K562 (cell line): ENCODE results near the gene AMIGO1. TPM values are rescaled to one million over a fixed set of nuclear protein-coding genes. Genes with fewer than 3 reads are reported as not detected.

Experiments used
- CBFA2T2 ChIP-seq: fragments of 450-650 bp; conservative IDR thresholded peaks from 2 replicates; pipeline ENCODE4 v1.6.1; 2017; ENCODE audit warnings: mild to moderate bottlenecking
- ELF2 ChIP-seq: fragments of 250-450 bp; sonication (Bioruptor Pico); IDR thresholded peaks from 2 replicates; pipeline ENCODE4 v1.5.0; 2021; ENCODE audit warnings: mild to moderate bottlenecking
- EWSR1 ChIP-seq: fragments of 450-650 bp; IDR thresholded peaks from 2 replicates; pipeline ENCODE4 v1.6.1; 2018; ENCODE audit warnings: borderline replicate concordance, mild to moderate bottlenecking, low read depth, moderate library complexity; ENCODE audit not compliant: partially characterized antibody
- FOXM1 ChIP-seq, 2 experiments: fragments of 450-650 bp in 1 of 2; sonication (generic) in 1 of 2; formaldehyde crosslinking in 1 of 2; IDR thresholded peaks; 2 replicates each; pipeline versions ENCODE4 v1.6.1 to v1.9.0; 2017 to 2022; ENCODE audit warnings: low read depth in 2 of 2, mild to moderate bottlenecking in 2 of 2, missing genetic modification reagents in 1 of 2, moderate library complexity in 1 of 2
- HOXB6 ChIP-seq: fragments of 250-450 bp; sonication (Bioruptor Pico); IDR thresholded peaks from 2 replicates; pipeline ENCODE4 v1.5.1; 2022; ENCODE audit warnings: mild to moderate bottlenecking, borderline replicate concordance
- NFIC ChIP-seq: fragments of 450-650 bp; IDR thresholded peaks from 2 replicates; pipeline ENCODE4 v1.6.1; 2017; ENCODE audit warnings: mild to moderate bottlenecking, inconsistent platforms
- POLR2H ChIP-seq: IDR thresholded peaks from 2 replicates; pipeline ENCODE4 v1.6.1; 2016; ENCODE audit warnings: missing genetic modification characterization, low read depth, mild to moderate bottlenecking, control low read depth, missing compliant biosample characterization, moderate library complexity
- SRF ChIP-seq, 2 experiments: fragments of 250-450, 450-650 bp in 1 of 2; sonication (Bioruptor Pico) in 1 of 2; sonication (generic) in 1 of 2; formaldehyde crosslinking; IDR thresholded peaks; 2 replicates each; pipeline versions ENCODE4 v1.5.0 to v1.5.1; 2020 to 2022; ENCODE audit warnings: mild to moderate bottlenecking in 1 of 2, missing genetic modification reagents in 1 of 2
- STAT5A ChIP-seq: IDR thresholded peaks from 2 replicates; pipeline ENCODE4 v1.6.1; 2012; ENCODE audit warnings: low read length, inconsistent platforms, borderline replicate concordance
- TAF9B ChIP-seq: fragments of 450-650 bp; IDR thresholded peaks from 2 replicates; pipeline ENCODE4 v1.6.1; 2018; ENCODE audit warnings: mild to moderate bottlenecking; ENCODE audit not compliant: partially characterized antibody
- TAL1 ChIP-seq: fragments of 450-650 bp; IDR thresholded peaks from 2 replicates; pipeline ENCODE4 v1.6.1; 2016; ENCODE audit warnings: mild to moderate bottlenecking
- ZNF408 ChIP-seq: fragments of 250-450 bp; sonication (Bioruptor Pico); IDR thresholded peaks from 2 replicates; pipeline ENCODE4 v1.4.0; 2020; ENCODE audit warnings: low read depth, mild to moderate bottlenecking, moderate library complexity
- polyA plus RNA-seq, 8 experiments: library from polyadenylated mRNA; depleted of rRNA in 4 of 8; stranded (reverse) in 5 of 8; unstranded in 3 of 8; fragments of >200 nt; fragmentation: Nextera tagmentation in 2 of 8; fragmentation: Illumina TruSeq in 1 of 8; extraction: Ambion mirVana in 2 of 8; extraction: Trizol in 1 of 8; gene quantifications; 2 replicates each; pipeline versions ENCODE4 v1.2.1 to v1.2.3, GENCODE V29; 2011 to 2014; ENCODE audit warnings: inconsistent platforms in 1 of 8, missing spikeins in 1 of 8
- total RNA-seq, 7 experiments: library from RNA; depleted of rRNA in 6 of 7; stranded (reverse); fragments of >200 nt in 6 of 7; fragmentation: Illumina TruSeq in 2 of 7; extraction: Trizol in 2 of 7; gene quantifications; 2 replicates each; pipeline versions ENCODE4 v1.2.1 to v1.2.3, GENCODE V29; 2011 to 2021; ENCODE audit warnings: low replicate concordance in 1 of 7
- TF ChIP-seq, protein P1 (sequence below): fragments of 450-650 bp; IDR thresholded peaks from 2 replicates; pipeline ENCODE4 v1.7.0; 2016; ENCODE audit warnings: borderline replicate concordance
- TF ChIP-seq, protein P2 (sequence below): fragments of 250-450 bp; sonication (Bioruptor Pico); IDR thresholded peaks from 2 replicates; pipeline ENCODE4 v1.8.0; 2021; ENCODE audit warnings: moderate library complexity, mild to moderate bottlenecking, inconsistent platforms
- TF ChIP-seq, protein P3 (sequence below), 2 experiments: fragments of 200-800 bp in 1 of 2; sonication (Bioruptor generic) in 1 of 2; sonication (generic) in 1 of 2; formaldehyde crosslinking in 1 of 2; IDR thresholded peaks in 1 of 2; conservative IDR thresholded peaks in 1 of 2; 2 replicates each; pipeline versions ENCODE4 v1.5.0 to v1.6.1; 2016 to 2020; ENCODE audit warnings: missing compliant biosample characterization in 1 of 2, missing genetic modification characterization in 1 of 2, missing genetic modification reagents in 1 of 2
- TF ChIP-seq, protein P4 (sequence below), 2 experiments: fragments of 450-650 bp in 1 of 2; sonication (generic) in 1 of 2; formaldehyde crosslinking in 1 of 2; IDR thresholded peaks in 1 of 2; conservative IDR thresholded peaks in 1 of 2; 2 replicates each; pipeline versions ENCODE4 v1.6.1 to v1.8.1; 2016 to 2023; ENCODE audit warnings: mild to moderate bottlenecking in 2 of 2, moderate library complexity in 2 of 2, inconsistent platforms in 1 of 2, missing genetic modification reagents in 1 of 2
- TF ChIP-seq, protein P5 (sequence below): sonication (generic); formaldehyde crosslinking; IDR thresholded peaks from 2 replicates; pipeline ENCODE4 v1.8.1; 2022; ENCODE audit warnings: missing genetic modification reagents
- TF ChIP-seq, protein P6 (sequence below): fragments of 450-650 bp; formaldehyde crosslinking; IDR thresholded peaks from 2 replicates; pipeline ENCODE4 v1.4.0; 2022; ENCODE audit warnings: missing genetic modification characterization

Gene AMIGO1
- total and polyA plus RNA-seq, 9 of the 15 experiments (the other 6 are each of a cell fraction or from before 2014, with no cell fraction given) = 0.24 to 1.0 (median 0.54) TPM

DNA sequence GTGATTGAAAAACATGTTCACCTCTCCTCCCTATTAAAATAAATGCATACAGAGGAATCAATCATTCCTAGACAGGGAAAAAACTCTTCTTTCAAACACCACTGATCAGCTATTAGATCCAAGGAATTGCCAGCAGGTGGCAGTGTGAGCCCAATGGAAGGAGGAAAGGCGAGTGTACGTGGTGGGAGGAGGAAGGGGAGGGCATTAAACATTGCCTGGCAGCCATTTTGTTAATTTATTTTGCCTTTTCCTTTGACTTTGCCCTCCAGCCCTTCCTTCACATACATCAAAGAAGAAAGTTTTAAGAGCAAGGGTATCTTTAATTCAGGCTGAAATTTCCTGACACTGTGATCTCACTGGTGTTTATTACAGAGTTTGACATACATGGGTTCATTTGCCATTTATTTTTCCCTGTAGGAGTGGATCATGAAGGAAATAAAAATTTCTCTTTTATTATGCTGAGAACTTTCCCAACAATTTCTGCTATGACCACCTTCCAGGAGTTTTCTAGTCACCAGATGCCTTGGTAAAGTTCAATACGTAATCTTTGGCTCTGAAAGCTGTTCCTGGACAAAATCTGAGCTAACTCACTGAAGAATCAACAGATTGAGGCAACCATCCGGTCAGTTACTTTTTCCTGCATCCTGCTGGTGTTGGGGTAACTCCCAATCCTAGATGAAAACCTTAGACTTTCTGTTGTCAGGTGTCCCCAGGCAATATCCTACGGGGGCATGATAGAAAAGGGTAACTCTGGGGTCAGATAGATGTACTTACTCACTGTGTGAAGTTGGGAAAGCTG lies 37.0 kb upstream of the AMIGO1 start (continued):
- TF ChIP-seq, protein P1, sequence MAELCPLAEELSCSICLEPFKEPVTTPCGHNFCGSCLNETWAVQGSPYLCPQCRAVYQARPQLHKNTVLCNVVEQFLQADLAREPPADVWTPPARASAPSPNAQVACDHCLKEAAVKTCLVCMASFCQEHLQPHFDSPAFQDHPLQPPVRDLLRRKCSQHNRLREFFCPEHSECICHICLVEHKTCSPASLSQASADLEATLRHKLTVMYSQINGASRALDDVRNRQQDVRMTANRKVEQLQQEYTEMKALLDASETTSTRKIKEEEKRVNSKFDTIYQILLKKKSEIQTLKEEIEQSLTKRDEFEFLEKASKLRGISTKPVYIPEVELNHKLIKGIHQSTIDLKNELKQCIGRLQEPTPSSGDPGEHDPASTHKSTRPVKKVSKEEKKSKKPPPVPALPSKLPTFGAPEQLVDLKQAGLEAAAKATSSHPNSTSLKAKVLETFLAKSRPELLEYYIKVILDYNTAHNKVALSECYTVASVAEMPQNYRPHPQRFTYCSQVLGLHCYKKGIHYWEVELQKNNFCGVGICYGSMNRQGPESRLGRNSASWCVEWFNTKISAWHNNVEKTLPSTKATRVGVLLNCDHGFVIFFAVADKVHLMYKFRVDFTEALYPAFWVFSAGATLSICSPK = no peak
- TF ChIP-seq ELF2 = no peak
- no peak for TF ChIP-seq TAL1
- TF ChIP-seq, protein P2, sequence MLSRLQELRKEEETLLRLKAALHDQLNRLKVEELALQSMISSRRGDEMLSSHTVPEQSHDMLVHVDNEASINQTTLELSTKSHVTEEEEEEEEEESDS = no peak
- TF ChIP-seq STAT5A = no peak
- no peak for TF ChIP-seq HOXB6
- TF ChIP-seq, protein P3, sequence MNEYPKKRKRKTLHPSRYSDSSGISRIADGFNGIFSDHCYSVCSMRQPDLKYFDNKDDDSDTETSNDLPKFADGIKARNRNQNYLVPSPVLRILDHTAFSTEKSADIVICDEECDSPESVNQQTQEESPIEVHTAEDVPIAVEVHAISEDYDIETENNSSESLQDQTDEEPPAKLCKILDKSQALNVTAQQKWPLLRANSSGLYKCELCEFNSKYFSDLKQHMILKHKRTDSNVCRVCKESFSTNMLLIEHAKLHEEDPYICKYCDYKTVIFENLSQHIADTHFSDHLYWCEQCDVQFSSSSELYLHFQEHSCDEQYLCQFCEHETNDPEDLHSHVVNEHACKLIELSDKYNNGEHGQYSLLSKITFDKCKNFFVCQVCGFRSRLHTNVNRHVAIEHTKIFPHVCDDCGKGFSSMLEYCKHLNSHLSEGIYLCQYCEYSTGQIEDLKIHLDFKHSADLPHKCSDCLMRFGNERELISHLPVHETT (CRISPR knock-in tag; conservative IDR thresholded peaks at IDR 0.05 in 1 of 2, IDR thresholded peaks at IDR 0.05 in 1 of 2) = no peak
- TF ChIP-seq CBFA2T2 = no peak
- TF ChIP-seq, protein P4, sequence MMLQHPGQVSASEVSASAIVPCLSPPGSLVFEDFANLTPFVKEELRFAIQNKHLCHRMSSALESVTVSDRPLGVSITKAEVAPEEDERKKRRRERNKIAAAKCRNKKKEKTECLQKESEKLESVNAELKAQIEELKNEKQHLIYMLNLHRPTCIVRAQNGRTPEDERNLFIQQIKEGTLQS (IDR thresholded peaks at IDR 0.05) = no peak
- TF ChIP-seq, protein P4 (CRISPR knock-in tag; conservative IDR thresholded peaks at IDR 0.05) = no peak
- peak; percentile 41; the same call in 1 of the 2 replicates for TF ChIP-seq FOXM1 (IDR thresholded peaks at IDR 0.05; ENCODE audit: low read depth)
- TF ChIP-seq FOXM1 (CRISPR knock-in tag; IDR thresholded peaks at IDR 0.05; ENCODE audit: low read depth) = no peak
- TF ChIP-seq, protein P5, sequence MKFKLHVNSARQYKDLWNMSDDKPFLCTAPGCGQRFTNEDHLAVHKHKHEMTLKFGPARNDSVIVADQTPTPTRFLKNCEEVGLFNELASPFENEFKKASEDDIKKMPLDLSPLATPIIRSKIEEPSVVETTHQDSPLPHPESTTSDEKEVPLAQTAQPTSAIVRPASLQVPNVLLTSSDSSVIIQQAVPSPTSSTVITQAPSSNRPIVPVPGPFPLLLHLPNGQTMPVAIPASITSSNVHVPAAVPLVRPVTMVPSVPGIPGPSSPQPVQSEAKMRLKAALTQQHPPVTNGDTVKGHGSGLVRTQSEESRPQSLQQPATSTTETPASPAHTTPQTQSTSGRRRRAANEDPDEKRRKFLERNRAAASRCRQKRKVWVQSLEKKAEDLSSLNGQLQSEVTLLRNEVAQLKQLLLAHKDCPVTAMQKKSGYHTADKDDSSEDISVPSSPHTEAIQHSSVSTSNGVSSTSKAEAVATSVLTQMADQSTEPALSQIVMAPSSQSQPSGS (CRISPR knock-in tag) = no peak
- no peak for TF ChIP-seq ZNF408 (CRISPR knock-in tag)
- TF ChIP-seq SRF (CRISPR knock-in tag; IDR thresholded peaks at IDR 0.05) = no peak
- TF ChIP-seq TAF9B = no peak
- TF ChIP-seq NFIC = peak; percentile 16; the same call in 1 of the 2 replicates
- TF ChIP-seq, protein P6, sequence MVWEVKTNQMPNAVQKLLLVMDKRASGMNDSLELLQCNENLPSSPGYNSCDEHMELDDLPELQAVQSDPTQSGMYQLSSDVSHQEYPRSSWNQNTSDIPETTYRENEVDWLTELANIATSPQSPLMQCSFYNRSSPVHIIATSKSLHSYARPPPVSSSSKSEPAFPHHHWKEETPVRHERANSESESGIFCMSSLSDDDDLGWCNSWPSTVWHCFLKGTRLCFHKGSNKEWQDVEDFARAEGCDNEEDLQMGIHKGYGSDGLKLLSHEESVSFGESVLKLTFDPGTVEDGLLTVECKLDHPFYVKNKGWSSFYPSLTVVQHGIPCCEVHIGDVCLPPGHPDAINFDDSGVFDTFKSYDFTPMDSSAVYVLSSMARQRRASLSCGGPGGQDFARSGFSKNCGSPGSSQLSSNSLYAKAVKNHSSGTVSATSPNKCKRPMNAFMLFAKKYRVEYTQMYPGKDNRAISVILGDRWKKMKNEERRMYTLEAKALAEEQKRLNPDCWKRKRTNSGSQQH (CRISPR knock-in tag) = no peak
- no peak for TF ChIP-seq POLR2H
- TF ChIP-seq EWSR1 = no peak
